ENCODE data around the gene HMG20B.
A peak's percentile ranks its signal among the peaks of the same experiment; 100 is the strongest.

HMG20B gene

GRCh38 chr19:3544058-3544376 is 28.7 kb upstream of the HMG20B start:
- no peak overlapping the region for H3K4me3 ChIP-seq (ENCODE audit: control insufficient read depth, low read depth, low read length)
- DNase-seq (ENCODE audit: low read depth): no peak
- TF ChIP-seq CTCF (conservative IDR thresholded peaks at IDR 0.05; ENCODE audit: control insufficient read depth, insufficient read depth, low read depth, low read length): no peak

GRCh38 chr19:3544742-3545668 is 27.7 kb upstream of the HMG20B start:
- peak; percentile 87 for TF ChIP-seq CTCF (conservative IDR thresholded peaks at IDR 0.05; ENCODE audit: control insufficient read depth, insufficient read depth, low read depth, low read length)
- H3K4me3 ChIP-seq (ENCODE audit: control insufficient read depth, low read depth, low read length): no peak overlapping the region
- peak; percentile 53 for DNase-seq (ENCODE audit: low read depth)

- no peak for DNase-seq (ENCODE audit: low read depth)
- H3K4me3 ChIP-seq (ENCODE audit: control insufficient read depth, low read depth, low read length): no peak overlapping the region
Measured at GRCh38 chr19:3545669-3546034, 27.1 kb upstream of the HMG20B start.

GRCh38 chr19:3546119-3546518 is 26.6 kb upstream of the HMG20B start:
- DNase-seq (ENCODE audit: low read depth): no peak
- H3K4me3 ChIP-seq (ENCODE audit: control insufficient read depth, low read depth, low read length): no peak overlapping the region
- TF ChIP-seq CTCF (conservative IDR thresholded peaks at IDR 0.05; ENCODE audit: control insufficient read depth, insufficient read depth, low read depth, low read length): no peak

More at GRCh38 chr19:3545669-3546034, 27.1 kb upstream of the HMG20B start:
- TF ChIP-seq CTCF (conservative IDR thresholded peaks at IDR 0.05; ENCODE audit: control insufficient read depth, insufficient read depth, low read depth, low read length): no peak

- peak; percentile 26 for DNase-seq (ENCODE audit: low read depth)
- H3K4me3 ChIP-seq (ENCODE audit: control insufficient read depth, low read depth, low read length): no peak overlapping the region
- peak; percentile 51 for TF ChIP-seq CTCF (conservative IDR thresholded peaks at IDR 0.05; ENCODE audit: control insufficient read depth, insufficient read depth, low read depth, low read length)
Measured at GRCh38 chr19:3547301-3547731, 25.4 kb upstream of the HMG20B start.

GRCh38 chr19:3547767-3548282 is 24.9 kb upstream of the HMG20B start:
- H3K4me3 ChIP-seq (ENCODE audit: control insufficient read depth, low read depth, low read length): no peak overlapping the region
- no peak for TF ChIP-seq CTCF (conservative IDR thresholded peaks at IDR 0.05; ENCODE audit: control insufficient read depth, insufficient read depth, low read depth, low read length)
- no peak for DNase-seq (ENCODE audit: low read depth)

Data from fibroblast of mammary gland (primary cell).